Lung microvascular endothelial cell (primary cell): ENCODE data around the gene POU4F1. TPM values are rescaled to one million over a fixed set of nuclear protein-coding genes. Genes with fewer than 3 reads are reported as not detected.
A peak's percentile ranks its signal among the peaks of the same experiment; 100 is the strongest.

Experiments
- DNase-seq, 2 donors: peaks; one replicate each; pipeline versions ENCODE4 v3.0.0 to v3.0.0-alpha.2; 2010; ENCODE audit warnings: low read depth in 2 of 2
- total RNA-seq: library from RNA; depleted of rRNA; stranded (reverse); fragments of >200 nt; gene quantifications from 2 replicates; pipeline ENCODE4 v1.2.1, GENCODE V29; 2014

POU4F1 gene
- total RNA-seq, 1 donor from 2014 or later = 0.20 TPM

DNA sequence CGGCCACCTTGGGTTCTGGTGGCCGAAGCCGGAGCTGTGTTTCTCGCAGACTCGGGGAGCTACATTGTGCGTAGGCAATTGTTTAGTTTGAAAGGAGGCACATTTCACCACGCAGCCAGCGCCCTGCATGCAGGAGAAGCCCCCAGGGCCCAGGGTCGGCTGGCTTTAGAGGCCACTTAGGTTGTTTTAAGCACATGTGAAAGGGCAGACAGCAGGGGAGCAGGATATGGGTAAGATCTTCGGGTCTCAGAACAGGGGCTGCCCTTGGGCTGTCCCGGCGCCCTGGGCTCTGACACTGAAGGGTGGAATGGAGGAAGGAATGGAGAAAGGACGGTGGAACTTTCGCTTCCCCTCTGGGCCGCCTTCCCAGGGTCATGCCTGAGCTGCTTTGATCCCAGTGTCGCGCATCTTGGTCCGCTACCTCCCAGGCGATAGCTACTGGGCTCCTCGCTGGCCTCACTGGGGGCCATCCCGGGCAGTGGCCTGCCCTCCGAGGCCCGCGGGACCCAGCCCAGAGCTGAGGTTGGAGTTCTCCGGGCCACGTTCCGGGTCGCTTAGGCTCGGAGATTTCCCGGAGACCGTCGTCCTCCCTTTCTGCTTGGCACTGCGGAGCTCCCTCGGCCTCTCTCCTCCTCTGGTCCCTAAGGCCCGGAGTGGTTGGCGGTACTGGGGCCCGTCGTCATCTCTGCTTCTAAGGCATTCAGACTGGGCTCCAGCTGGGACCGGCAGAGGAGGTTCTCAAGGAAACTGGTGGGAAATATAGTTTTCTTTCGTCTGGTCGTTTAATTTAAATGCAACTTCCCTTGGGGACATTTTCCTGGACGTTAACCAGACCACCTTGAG lies 4.3 kb upstream of the POU4F1 start:
- no peak for DNase-seq

DNA sequence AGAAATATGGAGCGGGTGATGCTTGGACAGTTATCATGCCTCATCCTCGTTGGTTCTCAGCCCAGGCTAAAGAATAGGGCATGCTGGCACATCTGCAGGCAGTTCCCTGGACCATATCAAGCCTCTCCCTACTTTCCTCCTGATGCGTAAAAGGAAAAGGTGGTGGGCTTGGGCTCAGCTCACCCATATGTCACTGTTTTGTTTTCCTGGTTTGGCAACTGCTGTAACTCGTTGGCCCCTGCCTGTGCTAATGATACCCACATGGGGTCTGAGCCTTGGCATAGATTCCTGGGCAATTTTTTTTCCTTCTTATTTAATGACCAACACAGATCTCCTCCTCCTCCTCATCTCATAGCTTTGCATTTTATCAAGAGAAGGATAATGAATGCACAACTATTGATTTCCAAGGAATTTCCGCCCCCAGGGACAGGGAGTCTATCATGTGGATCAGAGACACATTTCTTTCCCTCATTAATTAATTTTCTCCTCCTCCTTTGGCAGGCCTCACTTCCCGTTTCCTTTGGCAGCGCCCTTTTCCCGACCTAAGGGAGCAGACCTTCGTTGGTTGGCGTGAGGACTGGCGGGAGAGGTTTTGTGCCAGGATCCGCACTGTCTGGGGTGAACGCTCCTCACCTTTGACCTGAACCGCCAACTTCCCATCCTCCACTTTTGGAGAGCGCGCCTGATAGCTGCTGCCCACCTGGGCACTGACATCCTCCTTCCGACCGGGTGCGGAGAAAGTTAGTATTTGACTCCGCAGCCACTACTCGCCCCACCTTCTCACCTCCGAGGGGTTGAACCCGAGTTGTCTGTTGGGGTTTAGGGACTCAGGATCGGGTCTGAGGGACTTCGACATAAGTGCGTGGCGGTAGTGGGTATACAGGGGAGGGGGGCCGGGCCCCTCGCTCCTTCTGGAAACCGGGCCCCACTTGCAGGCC lies 3.4 kb upstream of the POU4F1 start:
- DNase-seq = peak in 1 of 2 donors; percentile 17

DNA sequence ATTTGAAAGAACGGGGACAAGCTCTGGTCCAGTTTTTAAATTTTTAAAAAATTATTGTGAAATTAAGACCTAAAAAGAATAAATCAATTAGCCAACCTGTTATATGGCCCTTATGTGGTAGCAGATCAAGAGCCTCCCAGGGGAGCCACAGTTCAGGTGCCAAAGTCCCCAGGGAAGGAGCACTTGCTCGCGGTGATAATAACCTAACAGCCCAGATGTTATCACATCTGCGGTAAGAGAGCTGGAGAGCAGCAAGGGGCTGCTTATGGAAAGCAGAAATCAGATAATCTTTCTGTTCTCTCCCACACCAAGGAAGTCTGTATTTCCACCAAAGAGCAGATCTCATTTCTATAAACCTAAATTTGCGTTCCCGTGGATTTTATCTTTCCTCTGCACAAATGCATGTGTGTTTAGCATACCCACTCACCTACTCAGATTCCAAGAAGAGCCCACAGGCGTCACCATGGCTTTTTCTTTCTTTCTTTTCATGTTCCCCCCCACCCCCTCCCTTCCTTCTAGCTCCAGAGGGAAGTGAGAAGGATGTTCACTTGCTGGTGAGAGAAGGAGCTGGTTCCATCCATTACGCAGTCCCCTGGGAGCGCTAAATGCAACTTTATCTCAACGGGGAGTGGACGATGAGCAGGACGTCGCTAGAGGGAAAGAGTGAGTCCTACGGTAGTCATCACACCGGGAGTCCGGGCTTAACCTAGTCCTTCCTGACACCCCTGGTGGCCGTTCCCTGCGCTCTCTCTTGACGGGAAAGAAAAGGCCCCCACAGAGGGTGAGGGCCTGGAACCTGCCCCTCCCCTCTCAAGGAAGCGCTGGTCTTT lies 1.6 kb upstream of the POU4F1 start:
- no peak for DNase-seq

GRCh38 chr13:78602561-78603239 lies 652 bp downstream of the POU4F1 start:
- DNase-seq = peak in 1 of 2 donors; percentile 22

- peak in 1 of 2 donors; percentile 13 for DNase-seq
Measured at GRCh38 chr13:78601874-78602560, 1.3 kb downstream of the POU4F1 start.

DNA sequence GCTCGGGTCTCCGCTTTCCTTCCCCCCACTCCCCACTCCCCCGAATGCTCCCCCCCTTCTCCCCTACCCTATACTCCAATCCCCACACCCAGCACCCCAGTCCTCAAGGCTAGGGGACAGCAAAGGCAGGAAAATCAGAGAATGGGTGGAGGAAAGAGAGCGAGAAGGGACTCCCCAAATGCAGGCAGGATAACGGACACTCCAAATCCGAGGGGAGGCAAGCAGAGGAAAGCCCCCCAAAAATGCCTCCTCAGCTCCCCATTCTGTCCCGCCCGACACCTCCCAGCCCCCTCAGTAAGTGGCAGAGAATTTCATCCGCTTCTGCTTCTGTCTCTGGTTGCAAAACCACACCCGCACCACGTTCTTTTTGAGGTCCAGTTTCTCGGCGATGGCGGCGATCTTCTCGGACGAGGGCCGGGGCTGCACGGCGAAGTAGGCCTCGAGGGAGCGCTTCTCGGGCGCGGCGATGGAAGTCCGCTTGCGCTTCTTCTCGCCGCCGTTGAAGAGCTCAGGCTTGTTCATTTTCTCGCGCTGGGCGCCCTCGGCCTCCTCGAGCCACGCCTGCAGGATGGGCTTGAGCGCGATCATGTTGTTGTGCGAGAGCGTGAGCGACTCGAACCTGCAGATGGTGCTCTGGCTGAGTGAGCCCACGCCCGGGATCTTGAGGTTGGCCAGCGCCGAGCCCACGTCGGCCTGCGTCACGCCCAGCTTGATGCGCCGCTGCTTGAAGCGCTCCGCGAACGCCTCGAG lies 2.1 kb downstream of the POU4F1 start:
- peak; percentile 30 to 44 for DNase-seq

DNA sequence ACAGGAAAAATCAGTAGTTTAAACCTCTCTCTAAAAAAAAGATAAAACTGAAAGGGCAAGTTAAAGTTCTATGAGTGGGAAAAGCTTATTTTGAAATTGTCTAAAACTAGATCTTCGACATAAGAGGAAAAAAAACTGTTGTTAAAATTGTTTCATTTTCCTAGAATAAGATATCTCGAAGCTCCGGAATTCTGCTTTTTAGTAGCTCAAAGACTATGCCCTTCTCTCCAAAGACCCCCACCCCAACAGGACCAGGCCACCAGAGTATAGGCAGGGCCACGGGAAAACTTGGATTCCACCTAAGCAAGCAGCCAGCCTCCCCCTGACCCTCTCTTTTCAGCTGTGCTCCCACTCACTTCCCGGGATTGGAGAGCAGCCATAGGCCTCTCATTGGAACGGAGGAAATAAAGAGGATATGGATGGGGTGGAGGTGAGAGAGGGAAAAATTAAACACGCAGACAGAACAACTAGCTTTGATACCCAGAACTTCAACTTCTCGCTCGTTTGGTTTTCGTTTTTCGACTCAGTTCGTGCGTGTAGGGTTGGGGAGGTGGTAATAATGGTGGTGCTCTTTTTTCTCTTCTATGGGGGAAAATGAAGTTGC lies 3.0 kb downstream of the POU4F1 start:
- DNase-seq = no peak

- DNase-seq = no peak
Measured at GRCh38 chr13:78599645-78600279, 3.6 kb downstream of the POU4F1 start.

DNA sequence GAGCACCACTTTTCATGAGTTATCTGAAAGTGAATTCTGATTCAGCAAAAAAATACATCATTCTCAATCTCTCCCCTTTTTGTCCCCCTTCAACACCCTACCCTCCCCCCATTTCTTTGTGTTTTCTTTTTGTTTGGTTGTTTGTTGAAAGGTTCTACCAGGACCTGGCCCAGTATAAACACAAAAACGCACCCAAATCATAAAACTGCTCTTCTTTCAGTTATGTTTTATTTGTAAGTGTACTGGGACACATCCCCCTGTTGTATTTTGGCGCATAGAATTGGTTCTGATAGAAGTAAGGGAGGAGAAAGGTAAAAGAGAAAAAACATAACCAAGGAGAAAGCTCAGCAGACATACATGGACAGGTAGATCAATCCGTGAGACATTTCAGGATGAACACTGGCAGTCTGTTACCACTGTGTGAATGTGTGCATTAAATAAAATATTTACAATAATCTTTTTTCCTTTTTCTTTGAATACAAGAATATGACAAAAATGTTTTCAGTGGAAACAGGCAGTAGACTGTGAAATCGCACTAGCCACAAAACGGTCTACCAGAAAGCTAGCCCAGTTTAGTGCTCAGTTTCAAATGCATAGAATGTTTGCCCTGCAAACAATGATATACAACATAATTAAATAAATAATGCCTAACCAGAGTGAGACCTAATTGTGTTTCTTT lies 4.2 kb downstream of the POU4F1 start:
- no peak for DNase-seq

DNA sequence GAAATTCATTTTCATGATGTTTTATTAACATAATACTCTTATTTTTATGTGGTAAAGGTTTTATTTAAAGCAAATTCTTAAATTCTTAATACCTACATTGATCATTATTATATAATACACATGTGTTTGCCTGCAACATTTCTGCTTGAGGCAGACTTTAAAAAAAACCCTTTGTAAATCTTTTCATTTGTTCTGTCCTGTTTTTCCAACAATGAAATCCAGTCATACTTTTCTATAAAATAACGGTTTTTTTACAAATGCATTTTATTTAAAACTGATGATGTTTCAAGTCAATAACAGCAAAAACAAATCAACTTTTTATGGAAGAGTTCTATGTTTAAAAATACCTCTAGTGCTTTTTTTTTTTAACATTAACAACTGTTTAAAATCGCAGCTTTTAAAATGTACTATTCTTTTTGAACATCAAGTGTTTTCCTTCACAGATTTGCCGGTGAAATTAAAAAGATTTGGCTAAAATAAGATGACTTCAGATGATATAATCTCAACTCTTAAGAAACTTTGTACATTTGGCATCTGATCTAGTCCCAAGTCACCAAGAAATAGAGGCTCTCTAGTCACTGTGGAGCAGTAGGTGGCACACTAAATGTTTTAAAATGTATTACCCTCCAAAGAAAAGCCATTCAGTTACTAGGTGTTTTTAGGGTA lies 5.1 kb downstream of the POU4F1 start:
- DNase-seq = no peak

DNA sequence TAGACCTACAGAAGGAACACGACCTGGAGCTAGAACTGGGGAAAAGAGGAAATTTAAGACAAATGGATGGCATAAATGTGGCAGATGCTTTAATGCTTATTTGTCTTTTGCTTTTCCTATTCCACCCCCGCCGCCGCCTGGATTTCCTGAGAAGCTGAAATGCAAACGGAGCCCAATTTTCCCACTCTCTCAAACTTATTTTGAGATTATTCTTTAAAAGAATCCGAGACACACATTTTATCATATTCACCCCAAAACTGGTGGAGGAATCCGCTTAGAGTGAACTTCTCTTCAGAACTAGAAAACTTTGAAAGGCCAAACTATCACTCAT lies 5.8 kb downstream of the POU4F1 start:
- no peak for DNase-seq

DNA sequence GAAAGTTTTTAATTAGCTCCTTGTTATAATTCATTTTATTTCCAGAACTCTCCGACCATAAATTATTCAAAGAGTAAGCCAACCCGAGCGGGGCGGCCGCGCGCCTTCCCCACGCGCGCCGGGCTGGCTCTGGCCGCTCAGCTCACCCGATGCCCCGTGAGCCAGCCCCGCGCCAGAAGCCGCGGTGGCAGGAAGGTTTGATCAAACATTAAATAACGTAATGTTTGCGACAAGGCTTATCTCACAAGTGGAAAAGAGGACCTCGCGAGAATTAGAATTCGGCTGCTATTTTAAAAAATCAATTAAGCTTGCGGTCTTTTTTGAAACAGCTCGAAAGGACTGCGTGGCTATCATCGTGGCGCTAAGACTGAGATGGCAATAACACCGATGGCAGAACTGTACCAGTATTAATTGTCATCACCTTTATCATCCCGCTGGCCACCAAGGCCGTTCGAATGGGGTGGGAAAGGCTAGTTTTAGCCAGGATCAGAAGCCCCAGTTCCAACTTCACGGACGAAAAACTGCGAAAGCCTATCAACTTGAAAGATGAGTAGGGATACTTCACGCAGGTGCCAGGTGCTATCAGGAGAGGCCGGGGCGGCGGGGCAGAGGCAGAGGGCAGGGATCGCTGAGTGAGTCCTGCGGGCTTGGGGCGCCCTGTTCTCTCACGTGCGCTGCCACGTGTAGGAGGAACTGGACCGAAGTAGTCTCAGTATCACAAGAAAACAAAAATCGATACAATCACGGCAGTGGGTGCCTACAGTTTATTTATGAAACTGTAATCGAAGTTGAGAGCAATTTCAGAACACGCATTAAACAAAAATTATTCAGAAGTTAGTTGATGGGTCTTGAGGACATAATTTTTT lies 6.4 kb downstream of the POU4F1 start:
- DNase-seq = no peak

DNA sequence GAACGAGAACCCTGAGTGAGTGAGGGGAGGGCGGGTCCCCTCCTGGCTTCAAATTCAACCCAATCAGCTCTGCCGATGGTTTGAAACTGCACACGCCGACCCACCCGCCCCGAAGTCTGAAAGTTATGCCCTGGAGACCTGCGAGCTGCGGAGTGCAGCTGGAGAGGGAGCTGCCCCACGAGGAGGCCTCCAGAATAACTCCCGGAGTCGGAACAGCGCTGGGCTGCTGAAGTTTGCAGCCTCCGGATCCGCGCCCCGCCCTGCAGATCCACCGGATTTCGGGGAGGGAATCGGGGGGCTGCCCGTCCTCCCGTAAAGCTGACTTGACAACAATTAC lies 7.0 kb downstream of the POU4F1 start:
- no peak for DNase-seq

DNA sequence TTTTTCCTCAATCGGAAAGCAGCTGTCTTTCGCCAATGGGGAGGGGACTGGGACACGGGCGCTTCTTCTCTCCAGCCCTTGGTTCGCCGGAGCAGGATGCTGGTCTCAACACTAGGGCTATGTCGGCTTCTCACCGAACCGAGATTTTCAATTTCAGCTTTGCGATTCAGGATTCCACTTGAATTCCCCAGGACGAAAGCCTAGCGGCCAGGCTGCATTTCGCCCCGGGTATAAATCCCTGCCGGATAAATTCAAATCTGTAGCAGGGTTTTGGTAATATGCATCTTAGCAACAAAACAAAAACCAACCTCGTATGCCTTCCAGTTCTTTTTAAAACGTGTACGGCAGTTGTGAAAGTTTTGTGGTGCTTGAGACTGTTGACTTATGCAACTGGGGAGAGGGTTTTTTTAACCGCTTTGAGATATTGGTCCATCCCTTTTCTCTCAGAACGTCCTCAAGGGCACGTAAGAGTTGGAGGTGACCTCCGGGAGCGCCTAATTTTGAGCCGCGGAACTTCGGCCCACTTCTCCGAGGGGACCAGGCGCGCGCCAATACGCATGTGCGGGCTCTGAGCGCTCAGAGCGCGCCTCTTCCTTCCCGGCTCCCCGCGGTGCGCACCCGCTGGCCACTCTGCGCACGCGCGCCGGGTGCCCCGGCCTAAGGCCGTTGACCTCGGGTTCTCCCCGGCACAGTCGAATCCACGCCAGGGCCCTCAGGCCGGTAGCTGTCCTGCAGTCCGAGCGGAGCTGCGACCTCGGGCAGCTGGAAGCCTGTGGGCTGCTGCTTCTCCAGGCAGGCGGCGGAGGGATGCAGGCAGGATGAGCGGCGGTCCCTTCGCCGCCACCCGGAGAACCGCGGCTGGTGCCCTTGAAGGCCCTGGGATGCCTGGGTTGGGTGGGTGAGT lies 7.6 kb downstream of the POU4F1 start:
- DNase-seq = no peak

GRCh38 chr13:78594456-78594975 lies 8.8 kb downstream of the POU4F1 start:
- DNase-seq = no peak
